GM18502 (cell line): Measurements from ENCODE around the gene FXR2.

Experiments used
- ATAC-seq: cut with Tn5 transposase; IDR thresholded peaks from one replicate; pipeline ENCODE4 v1.9.1; 2021; ENCODE audit warnings: mild to moderate bottlenecking; ENCODE audit not compliant: unreplicated experiment, poor library complexity

Gene FXR2

GRCh38 chr17:7575481-7575883 lies 39.2 kb downstream of the FXR2 start:
- ATAC-seq = no peak

GRCh38 chr17:7574176-7574953 lies 40.3 kb downstream of the FXR2 start:
- ATAC-seq = no peak

GRCh38 chr17:7573324-7574080 lies 41.2 kb downstream of the FXR2 start:
- no peak for ATAC-seq

- peak; percentile 7 for ATAC-seq
Measured at GRCh38 chr17:7572588-7573323, 41.9 kb downstream of the FXR2 start.

DNA sequence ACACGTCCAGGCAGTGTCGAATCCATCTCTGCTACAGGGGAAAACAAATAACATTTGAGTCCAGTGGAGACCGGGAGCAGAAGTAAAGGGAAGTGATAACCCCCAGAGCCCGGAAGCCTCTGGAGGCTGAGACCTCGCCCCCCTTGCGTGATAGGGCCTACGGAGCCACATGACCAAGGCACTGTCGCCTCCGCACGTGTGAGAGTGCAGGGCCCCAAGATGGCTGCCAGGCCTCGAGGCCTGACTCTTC lies 42.4 kb downstream of the FXR2 start:
- ATAC-seq = peak; percentile 88

GRCh38 chr17:7570351-7570750 lies 44.3 kb downstream of the FXR2 start:
- ATAC-seq = no peak

DNA sequence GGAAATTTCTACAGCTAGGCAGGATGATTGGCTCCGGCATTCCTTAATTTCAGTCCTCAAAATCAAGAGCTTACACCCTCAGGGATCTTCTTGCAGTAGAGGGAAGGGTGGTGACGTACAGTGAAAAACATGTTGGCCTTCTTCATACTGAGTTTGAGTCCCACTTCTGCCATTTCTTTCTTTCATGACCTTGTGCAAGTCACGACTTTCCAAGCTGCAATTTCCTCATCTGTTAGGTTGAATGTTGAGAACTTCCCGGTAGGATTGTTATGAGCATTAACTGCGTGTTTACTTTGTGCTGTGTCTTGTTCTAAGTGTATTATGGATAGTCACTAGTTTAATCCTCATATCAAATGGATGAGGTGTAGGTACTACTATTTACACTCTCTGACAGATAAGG lies 45.1 kb downstream of the FXR2 start:
- ATAC-seq = no peak

DNA sequence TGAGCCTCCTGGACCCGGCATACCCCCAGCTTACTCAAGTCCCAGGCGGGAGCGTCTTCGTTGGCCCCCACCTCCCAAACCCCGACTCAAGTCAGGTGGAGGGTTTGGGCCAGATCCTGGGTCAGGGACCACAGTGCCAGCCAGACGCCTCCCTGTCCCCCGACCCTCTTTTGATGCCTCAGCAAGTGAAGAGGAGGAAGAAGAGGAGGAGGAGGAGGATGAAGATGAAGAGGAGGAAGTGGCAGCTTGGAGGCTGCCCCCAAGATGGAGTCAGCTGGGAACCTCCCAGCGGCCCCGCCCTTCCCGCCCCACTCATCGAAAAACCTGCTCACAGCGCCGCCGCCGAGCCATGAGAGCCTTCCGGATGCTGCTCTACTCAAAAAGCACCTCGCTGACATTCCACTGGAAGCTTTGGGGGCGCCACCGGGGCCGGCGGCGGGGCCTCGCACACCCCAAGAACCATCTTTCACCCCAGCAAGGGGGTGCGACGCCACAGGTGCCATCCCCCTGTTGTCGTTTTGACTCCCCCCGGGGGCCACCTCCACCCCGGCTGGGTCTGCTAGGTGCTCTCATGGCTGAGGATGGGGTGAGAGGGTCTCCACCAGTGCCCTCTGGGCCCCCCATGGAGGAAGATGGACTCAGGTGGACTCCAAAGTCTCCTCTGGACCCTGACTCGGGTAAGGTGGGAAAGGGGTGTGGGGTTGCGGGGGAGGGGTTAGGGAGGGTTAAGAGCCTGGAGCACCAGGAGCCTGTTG lies 51.4 kb downstream of the FXR2 start:
- no peak for ATAC-seq

GRCh38 chr17:7562208-7562605 lies 52.5 kb downstream of the FXR2 start:
- ATAC-seq = peak; percentile 3

- ATAC-seq = peak; percentile 68
Measured at GRCh38 chr17:7561589-7562207, 53.0 kb downstream of the FXR2 start, which contains the start of gene SENP3. Gene SENP3 (plus strand): TSS chr17:7561919. CDS start chr17:7563077, 1,158 bp downstream.

GRCh38 chr17:7561028-7561575 lies 53.6 kb downstream of the FXR2 start:
- peak; percentile 41 for ATAC-seq

DNA sequence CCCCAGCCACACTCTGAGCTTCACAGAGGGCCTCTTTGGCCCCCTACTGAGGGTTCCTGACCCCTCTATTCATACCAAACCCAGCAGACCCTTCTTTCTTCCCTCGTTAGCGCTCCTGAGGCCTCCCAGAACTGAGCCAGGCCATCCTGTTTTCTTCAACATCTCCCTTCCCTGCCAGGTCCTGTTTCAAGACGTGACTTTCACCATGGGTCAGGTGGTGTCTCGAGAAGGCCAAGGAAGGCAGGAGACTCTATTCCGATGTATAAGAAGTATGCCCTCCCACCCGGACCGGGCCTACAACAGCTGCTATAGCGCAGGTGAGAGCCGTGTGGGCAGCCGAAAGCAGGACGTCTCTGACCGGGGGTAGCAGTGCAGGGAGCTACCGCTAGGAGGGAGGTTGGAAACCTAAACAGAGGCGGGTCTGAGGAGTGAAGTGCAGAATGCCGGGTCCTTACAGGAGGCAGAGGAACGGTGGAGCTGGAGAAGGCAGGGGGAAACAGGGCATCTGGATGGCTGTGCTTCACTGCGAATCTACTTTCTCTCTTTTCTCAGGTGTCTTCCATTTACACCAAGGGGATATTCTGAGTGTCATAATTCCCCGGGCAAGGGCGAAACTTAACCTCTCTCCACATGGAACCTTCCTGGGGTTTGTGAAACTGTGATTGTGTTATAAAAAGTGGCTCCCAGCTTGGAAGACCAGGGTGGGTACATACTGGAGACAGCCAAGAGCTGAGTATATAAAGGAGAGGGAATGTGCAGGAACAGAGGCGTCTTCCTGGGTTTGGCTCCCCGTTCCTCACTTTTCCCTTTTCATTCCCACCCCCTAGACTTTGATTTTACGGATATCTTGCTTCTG lies 54.3 kb downstream of the FXR2 start:
- ATAC-seq = no peak

DNA sequence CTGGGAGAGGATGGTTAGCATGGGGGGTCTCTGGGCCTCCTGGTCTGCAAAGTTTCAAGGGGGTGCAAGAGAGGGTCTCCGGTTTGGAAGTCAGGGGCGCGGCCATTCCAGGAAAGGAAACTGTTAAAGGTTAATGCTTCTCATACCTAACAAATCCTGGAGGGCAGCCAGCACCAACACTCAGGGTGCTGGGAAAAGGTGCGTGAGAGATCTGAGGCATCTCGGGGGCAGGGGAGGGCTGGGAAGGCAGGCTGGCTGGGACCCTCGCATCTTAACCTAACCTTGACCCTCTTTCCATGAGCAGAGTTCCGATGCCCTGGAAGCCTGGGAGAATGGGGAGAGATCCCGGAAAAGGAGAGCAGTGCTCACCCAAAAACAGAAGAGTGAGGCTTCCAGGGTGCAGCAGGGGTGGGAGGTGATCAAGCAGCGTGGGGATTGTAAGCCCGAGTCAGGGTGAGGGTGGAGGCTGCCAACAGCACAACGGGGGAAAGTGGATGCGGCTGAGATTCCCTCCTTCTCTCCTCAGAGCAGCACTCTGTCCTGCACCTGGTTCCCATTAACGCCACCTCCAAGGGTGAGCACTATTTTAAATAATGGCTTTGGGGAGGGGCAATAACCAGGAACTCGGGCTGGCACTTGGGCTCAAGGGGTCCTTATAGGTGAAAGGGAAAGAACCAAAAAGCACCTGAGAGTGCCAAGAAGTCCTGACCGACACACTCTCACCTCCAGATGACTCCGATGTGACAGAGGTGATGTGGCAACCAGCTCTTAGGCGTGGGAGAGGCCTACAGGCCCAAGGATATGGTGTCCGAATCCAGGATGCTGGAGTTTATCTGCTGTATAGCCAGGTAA lies 55.2 kb downstream of the FXR2 start:
- no peak for ATAC-seq

DNA sequence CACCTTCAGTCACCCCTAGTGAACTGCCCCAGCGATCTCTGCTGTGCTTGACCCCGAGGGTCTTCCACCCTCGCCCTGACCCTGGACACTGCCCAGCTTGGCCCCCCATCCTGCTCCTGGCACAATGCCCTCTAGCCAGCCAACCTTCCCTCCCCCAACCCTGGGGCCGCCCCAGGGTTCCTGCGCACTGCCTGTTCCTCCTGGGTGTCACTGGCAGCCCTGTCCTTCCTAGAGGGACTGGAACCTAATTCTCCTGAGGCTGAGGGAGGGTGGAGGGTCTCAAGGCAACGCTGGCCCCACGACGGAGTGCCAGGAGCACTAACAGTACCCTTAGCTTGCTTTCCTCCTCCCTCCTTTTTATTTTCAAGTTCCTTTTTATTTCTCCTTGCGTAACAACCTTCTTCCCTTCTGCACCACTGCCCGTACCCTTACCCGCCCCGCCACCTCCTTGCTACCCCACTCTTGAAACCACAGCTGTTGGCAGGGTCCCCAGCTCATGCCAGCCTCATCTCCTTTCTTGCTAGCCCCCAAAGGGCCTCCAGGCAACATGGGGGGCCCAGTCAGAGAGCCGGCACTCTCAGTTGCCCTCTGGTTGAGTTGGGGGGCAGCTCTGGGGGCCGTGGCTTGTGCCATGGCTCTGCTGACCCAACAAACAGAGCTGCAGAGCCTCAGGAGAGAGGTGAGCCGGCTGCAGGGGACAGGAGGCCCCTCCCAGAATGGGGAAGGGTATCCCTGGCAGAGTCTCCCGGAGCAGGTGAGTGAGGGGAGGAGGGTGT lies 56.0 kb downstream of the FXR2 start, which contains the start of gene TNFSF13:
Gene TNFSF13 (plus strand): TSS at position 207 of the 776 bp plus-strand sequence. CDS start 290 bp downstream, at position 497.
- ATAC-seq = no peak

DNA sequence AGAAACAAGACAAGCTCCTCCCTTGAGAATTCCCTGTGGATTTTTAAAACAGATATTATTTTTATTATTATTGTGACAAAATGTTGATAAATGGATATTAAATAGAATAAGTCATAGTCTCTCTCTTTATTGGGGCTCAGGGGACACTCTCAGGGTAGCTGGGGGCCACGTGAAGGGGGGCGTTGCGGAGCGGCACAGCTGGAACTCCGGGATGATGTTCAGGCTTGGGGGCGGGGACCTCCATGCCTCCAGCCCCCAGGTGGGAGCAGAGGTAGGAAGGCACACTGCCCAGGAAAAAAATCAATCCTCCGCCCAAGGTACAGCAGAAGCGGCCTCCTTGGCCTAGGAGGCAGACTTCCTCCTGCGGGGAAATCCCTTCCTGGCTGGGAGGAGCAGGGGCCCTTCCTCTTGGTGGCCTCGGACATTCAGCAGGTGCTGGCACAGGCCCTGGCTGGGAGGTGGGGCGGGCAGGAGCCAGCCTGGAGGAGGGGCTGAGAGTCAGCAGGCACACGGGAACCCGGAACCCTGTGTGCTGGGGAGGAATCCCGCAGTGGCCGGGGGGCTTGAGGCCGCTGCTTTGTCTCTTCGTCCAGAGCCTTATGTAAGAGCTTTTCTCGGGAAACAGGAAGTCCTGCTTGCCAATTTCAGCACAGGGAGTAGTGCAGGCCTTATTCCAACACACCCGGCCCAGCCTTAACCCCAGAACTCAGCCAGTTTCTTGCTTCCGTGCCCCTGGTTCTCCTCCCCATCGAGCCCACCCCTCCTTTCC lies 56.7 kb downstream of the FXR2 start:
- ATAC-seq = no peak

DNA sequence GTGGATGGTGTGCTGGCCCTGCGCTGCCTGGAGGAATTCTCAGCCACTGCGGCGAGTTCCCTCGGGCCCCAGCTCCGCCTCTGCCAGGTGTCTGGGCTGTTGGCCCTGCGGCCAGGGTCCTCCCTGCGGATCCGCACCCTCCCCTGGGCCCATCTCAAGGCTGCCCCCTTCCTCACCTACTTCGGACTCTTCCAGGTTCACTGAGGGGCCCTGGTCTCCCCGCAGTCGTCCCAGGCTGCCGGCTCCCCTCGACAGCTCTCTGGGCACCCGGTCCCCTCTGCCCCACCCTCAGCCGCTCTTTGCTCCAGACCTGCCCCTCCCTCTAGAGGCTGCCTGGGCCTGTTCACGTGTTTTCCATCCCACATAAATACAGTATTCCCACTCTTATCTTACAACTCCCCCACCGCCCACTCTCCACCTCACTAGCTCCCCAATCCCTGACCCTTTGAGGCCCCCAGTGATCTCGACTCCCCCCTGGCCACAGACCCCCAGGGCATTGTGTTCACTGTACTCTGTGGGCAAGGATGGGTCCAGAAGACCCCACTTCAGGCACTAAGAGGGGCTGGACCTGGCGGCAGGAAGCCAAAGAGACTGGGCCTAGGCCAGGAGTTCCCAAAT lies 57.4 kb downstream of the FXR2 start:
- ATAC-seq = no peak
